H1 (cell line): ENCODE results near the gene ACYP2. TPM values are rescaled to one million over a fixed set of nuclear protein-coding genes. Genes with fewer than 3 reads are reported as not detected.

ENCODE experiments used
- BACH1 ChIP-seq: IDR thresholded peaks from 2 replicates; pipeline ENCODE4 v1.6.1; 2012; ENCODE audit warnings: low read length, improper control_type of control experiment
- CREB1 ChIP-seq: IDR thresholded peaks from 2 replicates; pipeline ENCODE4 v1.6.1; 2012; ENCODE audit warnings: inconsistent platforms
- EGR1 ChIP-seq: IDR thresholded peaks from 2 replicates; pipeline ENCODE4 v1.6.1; 2011; ENCODE audit warnings: low read depth, low read length, borderline replicate concordance
- RBBP5 ChIP-seq: IDR thresholded peaks from 2 replicates; pipeline ENCODE4 v1.7.1; 2012; ENCODE audit warnings: low read depth, mild to moderate bottlenecking, inconsistent platforms, low read length, moderate library complexity, borderline replicate concordance
- SP2 ChIP-seq: IDR thresholded peaks from 2 replicates; pipeline ENCODE4 v1.6.1; 2012; ENCODE audit warnings: mild to moderate bottlenecking, low read length, inconsistent platforms
- SRF ChIP-seq: IDR thresholded peaks from 2 replicates; pipeline ENCODE4 v1.6.1; 2011; ENCODE audit warnings: mild to moderate bottlenecking, low read depth, low read length, moderate library complexity
- polyA plus RNA-seq, 7 experiments: library from polyadenylated mRNA; depleted of rRNA in 3 of 7; stranded (reverse) in 5 of 7; unstranded in 2 of 7; fragments of >200 nt in 5 of 7; fragments of 200-250 nt in 2 of 7; gene quantifications; 1 replicate in 5 of 7; 2 replicates in 1 of 7; 4 replicates in 1 of 7; pipeline versions ENCODE4 v1.2.1 to v1.2.3, GENCODE V29; 2011 to 2013; ENCODE audit warnings: missing spikeins in 2 of 7, mixed read lengths in 2 of 7
- total RNA-seq: library from RNA; stranded (reverse); fragmentation: NEBNext Ultra II Directional; extraction: Animal tissue kit (Norgen Biotek cat#: 25700); gene quantifications from 2 replicates; pipeline ENCODE4 v1.2.1, GENCODE V29; 2021

Gene ACYP2
- total and polyA plus RNA-seq, 2 of the 8 experiments (the other 6 are each of a cell fraction or from before 2014, with no cell fraction given) = 3.4 to 4.4 TPM

GRCh38 chr2:54166121-54166773 is 50.8 kb downstream of the ACYP2 start (continued):
- TF ChIP-seq CREB1 = no peak
- no peak for TF ChIP-seq EGR1
- no peak for TF ChIP-seq RBBP5
- TF ChIP-seq SRF = no peak
- TF ChIP-seq BACH1 = no peak
- no peak for TF ChIP-seq SP2
